Fibroblast of lung (primary cell): ENCODE results near the gene CHD2.

Experiments
- CTCF ChIP-seq, 2 donors: IDR thresholded peaks in 1 of 2; conservative IDR thresholded peaks in 1 of 2; 1 replicate in 1 of 2; 2 replicates in 1 of 2; pipeline ENCODE4 v1.5.1; 2011 to 2012; ENCODE audit warnings: low read length in 2 of 2, control low read depth in 1 of 2, inconsistent platforms in 1 of 2, low read depth in 1 of 2, mild to moderate bottlenecking in 1 of 2
- EZH2 ChIP-seq: IDR thresholded peaks from 2 replicates; pipeline ENCODE4 v1.5.1; 2012; ENCODE audit warnings: low read length, control low read depth, mild to moderate bottlenecking; ENCODE audit errors: missing control alignments

GRCh38 chr15:92944946-92945521 is 44.9 kb downstream of the CHD2 start:
- TF ChIP-seq CTCF (conservative IDR thresholded peaks at IDR 0.05 in 1 of 2, IDR thresholded peaks at IDR 0.05 in 1 of 2; ENCODE audit: low read depth in 1 of 2, low read length in 2 of 2) (no peak), EZH2 (no peak)
